HCT116 (cell line): ENCODE measurements around the gene EZH2. TPM values are rescaled to one million over a fixed set of nuclear protein-coding genes. Genes with fewer than 3 reads are reported as not detected.

Experiments
- ATAC-seq: fragments of 200-7000 bp; cut with Tn5 transposase; 2 replicates; pipeline ENCODE4 v1.9.1; 2020; ENCODE audit warnings: mild to moderate bottlenecking, moderate library complexity
- BruUV-seq: library from RNA; stranded (reverse); fragments of 400-500 nt; replicated peaks from 2 replicates; lab custom pipeline; 2021; lab: Mats Ljungman, UMichigan
- CTCF ChIA-PET: fragments of 300-600 bp; sonication (Branson Sonifier 250); formaldehyde crosslinking; loops from one replicate; lab custom pipeline; 2021; ENCODE audit warnings: antibody characterized with exemption; lab: Charles Lee
- POLR2A ChIA-PET: fragments of 300-600, 350-600 bp; sonication (Branson Sonifier 250); formaldehyde crosslinking; loops from one replicate; lab custom pipeline; 2021; ENCODE audit warnings: antibody characterized with exemption; lab: Charles Lee
- RAD21 ChIA-PET, 2 experiments: fragments of 300-600 bp; sonication (Branson Sonifier 250); formaldehyde crosslinking; loops; one replicate each; lab custom pipeline; 2023; ENCODE audit warnings: low total read pairs in 2 of 2; ENCODE audit not compliant: uncharacterized antibody in 2 of 2, unreplicated experiment in 2 of 2, low non-redundant PET in 1 of 2; lab: Charles Lee
- DNase-seq: peaks from one replicate; pipeline ENCODE4 v3.0.0-alpha.2; 2010; ENCODE audit warnings: low read depth, low spot score
- H2AFZ ChIP-seq: fragments of 200-600 bp; shearing (Covaris generic), sonication (generic); 2 replicates; pipeline ENCODE4 v1.6.1; 2017; ENCODE audit warnings: low read depth, mixed run types, mixed read lengths, antibody characterized with exemption, low read length; ENCODE audit not compliant: poor library complexity, severe bottlenecking
- H3K27ac ChIP-seq: 2 replicates; pipeline ENCODE4 v1.5.1; 2012; ENCODE audit warnings: low read depth, low read length
- H3K27me3 ChIP-seq: fragments of 200-600 bp; sonication (generic); 2 replicates; pipeline ENCODE4 v1.6.1; 2016; ENCODE audit warnings: mixed run types, low read length, mixed read lengths; ENCODE audit not compliant: insufficient read depth
- H3K36me3 ChIP-seq, 2 experiments: fragments of 200-500 bp in 1 of 2; fragments of 200-600 bp in 1 of 2; sonication (Bioruptor generic) in 1 of 2; sonication (generic) in 1 of 2; 2 replicates each; pipeline versions ENCODE4 v1.5.1 to v1.6.1; 2014 to 2016; ENCODE audit warnings: low read length in 2 of 2, inconsistent platforms in 1 of 2, mixed read lengths in 1 of 2, mixed run types in 1 of 2; ENCODE audit not compliant: insufficient read depth in 2 of 2, control insufficient read depth in 1 of 2
- H3K4me1 ChIP-seq, 2 experiments: fragments of 200-600 bp in 1 of 2; sonication (generic) in 1 of 2; 2 replicates each; pipeline versions ENCODE4 v1.5.1 to v1.6.1; 2012 to 2017; ENCODE audit warnings: low read length in 2 of 2, inconsistent platforms in 1 of 2, mild to moderate bottlenecking in 1 of 2, mixed read lengths in 1 of 2, mixed run types in 1 of 2, moderate library complexity in 1 of 2; ENCODE audit not compliant: insufficient read depth in 2 of 2, control insufficient read depth in 1 of 2
- H3K4me2 ChIP-seq: fragments of 200-600 bp; sonication (generic); 2 replicates; pipeline ENCODE4 v1.6.1; 2017; ENCODE audit warnings: mixed run types, low read length, mixed read lengths
- H3K4me3 ChIP-seq, 2 experiments: fragments of 200-600 bp in 1 of 2; sonication (generic) in 1 of 2; replicated peaks in 1 of 2; 2 replicates each; pipeline ENCODE4 v1.5.1; 2011 to 2016; ENCODE audit warnings: low read length in 2 of 2, control low read depth in 1 of 2, low read depth in 1 of 2, mild to moderate bottlenecking in 1 of 2, mixed read lengths in 1 of 2, mixed run types in 1 of 2
- H3K79me2 ChIP-seq: fragments of 200-600 bp; sonication (generic); 2 replicates; pipeline ENCODE4 v1.6.1; 2017; ENCODE audit warnings: mild to moderate bottlenecking, mixed run types, low read length, moderate library complexity, mixed read lengths; ENCODE audit not compliant: insufficient read depth
- H3K9ac ChIP-seq: fragments of 200-600 bp; sonication (generic); 2 replicates; pipeline ENCODE4 v1.6.1; 2016; ENCODE audit warnings: low read length, mixed read lengths
- H3K9me2 ChIP-seq: fragments of 200-600 bp; sonication (generic), shearing (Covaris generic); 2 replicates; pipeline ENCODE4 v1.6.1; 2017; ENCODE audit warnings: mixed run types, mild to moderate bottlenecking, moderate library complexity; ENCODE audit not compliant: insufficient read depth
- H3K9me3 ChIP-seq, 2 experiments: fragments of 200-500 bp in 1 of 2; fragments of 200-600 bp in 1 of 2; sonication (Bioruptor generic) in 1 of 2; sonication (generic) in 1 of 2; 2 replicates each; pipeline ENCODE4 v1.6.1; 2014 to 2017; ENCODE audit warnings: low read length in 2 of 2, mixed read lengths in 2 of 2, inconsistent platforms in 1 of 2, low read depth in 1 of 2, mild to moderate bottlenecking in 1 of 2, mixed run types in 1 of 2, moderate library complexity in 1 of 2; ENCODE audit not compliant: control insufficient read depth in 1 of 2, insufficient read depth in 1 of 2
- H4K20me1 ChIP-seq: fragments of 200-600 bp; sonication (generic), shearing (Covaris generic); 2 replicates; pipeline ENCODE4 v1.6.1; 2017; ENCODE audit warnings: mixed run types, mild to moderate bottlenecking, moderate library complexity; ENCODE audit not compliant: insufficient read depth
- CEBPB ChIP-seq: IDR thresholded peaks from 2 replicates; pipeline ENCODE4 v1.6.1; 2012; ENCODE audit warnings: low read depth
- CTCF ChIP-seq, 3 experiments: fragments of 200-600 bp in 1 of 3; sonication (generic) in 1 of 3; IDR thresholded peaks in 2 of 3; conservative IDR thresholded peaks in 1 of 3; 2 replicates each; pipeline ENCODE4 v1.5.1; 2012 to 2017; ENCODE audit warnings: low read depth in 2 of 3, low read length in 2 of 3, antibody characterized with exemption in 1 of 3, borderline replicate concordance in 1 of 3, control low read depth in 1 of 3, mild to moderate bottlenecking in 1 of 3, mixed read lengths in 1 of 3, mixed run types in 1 of 3, moderate library complexity in 1 of 3; ENCODE audit not compliant: insufficient read depth in 1 of 3
- EGR1 ChIP-seq: IDR thresholded peaks from 2 replicates; pipeline ENCODE4 v1.6.1; 2012; ENCODE audit warnings: low read depth
- EZH2 ChIP-seq: fragments of 200-600 bp; sonication (generic); IDR thresholded peaks from 2 replicates; pipeline ENCODE4 v1.6.1; 2017; ENCODE audit warnings: antibody characterized with exemption, mixed run types
- EZH2phosphoT487 ChIP-seq: fragments of 200-600 bp; IDR thresholded peaks from 2 replicates; pipeline ENCODE4 v1.6.1; 2018; ENCODE audit warnings: antibody characterized with exemption, borderline replicate concordance
- FOSL1 ChIP-seq: IDR thresholded peaks from 2 replicates; pipeline ENCODE4 v1.6.1; 2012; ENCODE audit warnings: low read depth
- JUND ChIP-seq: IDR thresholded peaks from 2 replicates; pipeline ENCODE4 v1.6.1; 2012
- MAX ChIP-seq: IDR thresholded peaks from 2 replicates; pipeline ENCODE4 v1.6.1; 2012
- POLR2A ChIP-seq: IDR thresholded peaks from 2 replicates; pipeline ENCODE4 v1.7.0; 2011; ENCODE audit warnings: borderline replicate concordance; ENCODE audit not compliant: insufficient read depth, insufficient read length; ENCODE audit errors: extremely low read depth
- POLR2AphosphoS5 ChIP-seq: IDR thresholded peaks from 2 replicates; pipeline ENCODE4 v1.6.1; 2011; ENCODE audit warnings: mild to moderate bottlenecking, low read depth, low read length, moderate library complexity
- RAD21 ChIP-seq: IDR thresholded peaks from 2 replicates; pipeline ENCODE4 v1.6.1; 2012; ENCODE audit warnings: low read depth, mild to moderate bottlenecking
- SIN3A ChIP-seq: IDR thresholded peaks from 2 replicates; pipeline ENCODE4 v1.6.1; 2012; ENCODE audit warnings: low read depth
- SP1 ChIP-seq: IDR thresholded peaks from 2 replicates; pipeline ENCODE4 v1.6.1; 2012; ENCODE audit warnings: low read depth
- SRF ChIP-seq: IDR thresholded peaks from 2 replicates; pipeline ENCODE4 v1.6.1; 2012; ENCODE audit warnings: low read depth
- YY1 ChIP-seq: IDR thresholded peaks from 2 replicates; pipeline ENCODE4 v1.6.1; 2011; ENCODE audit warnings: low read length, low read depth, moderate library complexity, mild to moderate bottlenecking; ENCODE audit not compliant: insufficient replicate concordance; ENCODE audit errors: extremely low read depth
- ZFX ChIP-seq: fragments of 450-650 bp; IDR thresholded peaks from 2 replicates; pipeline ENCODE4 v1.6.1; 2017
- ZNF274 ChIP-seq: fragments of 200-500 bp; sonication (Bioruptor generic); IDR thresholded peaks from 2 replicates; pipeline ENCODE4 v1.6.1; 2014; ENCODE audit warnings: mild to moderate bottlenecking, low read depth, low read length, inconsistent platforms
- intact Hi-C: fragments of 100-400 bp; cut with micrococcal nuclease; formaldehyde crosslinking; loops from 2 replicates; pipeline ENCODE4 v1.10.0; 2022
- total RNA-seq: library from RNA; stranded (reverse); gene quantifications from one replicate; pipeline ENCODE4 v1.2.1, GENCODE V29; 2021; ENCODE audit not compliant: unreplicated experiment
- TF ChIP-seq, protein P1 (sequence below): IDR thresholded peaks from 2 replicates; pipeline ENCODE4 v1.6.1; 2012

Gene EZH2
- total RNA-seq, 1 experiment from 2014 or later, result 55.2 TPM

DNA sequence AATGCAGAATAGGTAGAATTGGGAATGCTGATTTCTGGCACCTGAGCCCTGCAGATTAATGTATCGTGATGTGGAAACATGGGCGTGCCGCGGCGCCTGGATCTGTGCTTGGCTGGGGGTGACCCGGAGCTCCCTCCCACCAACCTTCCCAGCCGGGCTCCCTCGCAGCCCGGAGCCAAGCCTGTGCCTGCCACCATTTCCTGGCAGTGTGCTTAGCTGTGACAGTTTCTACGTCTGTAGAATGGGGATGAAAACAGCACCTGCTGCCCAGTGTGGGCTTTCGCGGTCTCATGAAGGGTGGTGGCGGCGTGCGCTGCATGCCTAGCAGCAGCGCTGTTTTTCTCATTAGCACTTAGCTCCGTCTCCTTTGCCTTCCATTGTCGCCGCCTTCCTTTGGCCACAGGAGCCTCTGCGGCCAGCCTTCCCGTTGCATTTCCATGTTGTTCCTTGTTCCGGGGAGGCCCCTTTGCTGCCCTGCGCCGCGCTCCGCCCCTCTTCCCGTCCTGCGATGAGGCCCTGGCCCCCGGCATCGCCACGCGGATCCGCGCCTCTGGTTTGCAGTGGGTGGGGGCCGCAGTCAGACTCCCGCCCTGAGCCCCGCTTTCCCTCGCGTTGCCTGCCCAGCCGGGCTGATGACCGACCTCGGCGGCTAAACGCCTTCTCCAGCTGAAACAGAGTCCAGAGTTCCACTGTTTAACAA lies 101.2 kb downstream of the EZH2 start:
- no peak overlapping the region for H3K27ac ChIP-seq
- no peak for TF ChIP-seq POLR2A
- no peak for TF ChIP-seq MAX
- no peak for TF ChIP-seq RAD21
- TF ChIP-seq EZH2, result no peak
- TF ChIP-seq JUND, result no peak
- POLR2A ChIA-PET, result no interaction called here
- H3K79me2 ChIP-seq, result peaks cover 5% of the 10 kb centered on the region; the same call in 1 of the 2 replicates
- DNase-seq (no peak), ATAC-seq (no peak)
- RAD21 ChIA-PET, result no interaction called here
- CTCF ChIA-PET, result no interaction called here
- intact Hi-C loops, result no loop called here
- H3K4me1 ChIP-seq, result no peaks in the 10 kb centered on the region
- no peaks in the 10 kb centered on the region for H3K9me2 ChIP-seq
- H3K9ac ChIP-seq, result no peak overlapping the region
- BruUV-seq, result no TSS peak
- H4K20me1 ChIP-seq, result 0 out of 2 replicates have a peak, but pooled peaks cover 3% of the 10 kb centered on the region
- no peaks in the 10 kb centered on the region for H3K9me3 ChIP-seq
- no peaks in the 10 kb centered on the region for H3K27me3 ChIP-seq
- H2AFZ ChIP-seq, result no peak overlapping the region
- no peak overlapping the region for H3K4me2 ChIP-seq
- H3K4me3 ChIP-seq, result no peak overlapping the region
- H3K36me3 ChIP-seq, result peaks cover 14 to 16% of the 10 kb centered on the region in 2 experiments; a peak in 3 of 4 replicates

DNA sequence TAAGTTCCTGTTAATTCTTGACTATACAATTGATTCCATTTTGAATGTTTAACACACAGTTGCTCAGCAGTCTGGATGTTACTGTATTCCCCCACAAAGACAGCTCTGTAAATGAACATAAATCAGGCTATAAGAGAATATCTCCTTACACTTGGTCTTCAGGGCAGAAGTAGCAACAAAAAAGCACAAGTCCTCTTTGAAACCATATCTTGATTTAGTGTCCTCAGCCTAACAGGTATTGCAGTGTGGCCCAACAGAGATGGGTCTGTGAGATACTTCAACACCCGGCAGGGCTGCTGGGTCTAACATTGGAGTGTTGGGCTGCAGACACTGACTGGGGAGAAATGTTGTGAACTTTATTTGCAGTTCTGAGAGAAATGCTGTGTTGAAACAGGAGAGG lies 109.6 kb downstream of the EZH2 start:
- H3K4me2 ChIP-seq, result no peak overlapping the region
- peaks cover 18% of the 10 kb centered on the region; the same call in 1 of the 2 replicates for H3K79me2 ChIP-seq
- no peaks in the 10 kb centered on the region for H3K9me3 ChIP-seq
- ATAC-seq (no peak), DNase-seq (no peak)
- POLR2A ChIA-PET, result no interaction called here
- no TSS peak for BruUV-seq
- no peak overlapping the region for H3K4me3 ChIP-seq
- peaks cover 0 to 3% of the 10 kb centered on the region in 2 experiments; a peak in 2 of 4 replicates for H3K36me3 ChIP-seq
- no peak overlapping the region for H3K9ac ChIP-seq
- no peaks in the 10 kb centered on the region for H3K27me3 ChIP-seq
- no peaks in the 10 kb centered on the region for H3K9me2 ChIP-seq
- peaks cover 8 to 30% of the 10 kb centered on the region in 2 experiments for H3K4me1 ChIP-seq
- H2AFZ ChIP-seq, result no peak overlapping the region
- CTCF ChIA-PET, result no interaction called here
- peaks cover 3% of the 10 kb centered on the region; the same call in 1 of the 2 replicates for H4K20me1 ChIP-seq
- RAD21 ChIA-PET, result no interaction called here
- intact Hi-C loops, result loop anchor here (10.0 kb wide), 1 partner anchor 200 kb away; no protein-coding TSS in a partner anchor
- TF ChIP-seq MAX (no peak), POLR2AphosphoS5 (no peak), EZH2phosphoT487 (no peak), CTCF (IDR thresholded peaks at IDR 0.05 in 2 of 3, conservative IDR thresholded peaks at IDR 0.05 in 1 of 3; ENCODE audit: borderline replicate concordance in 1 of 3, insufficient read depth in 1 of 3, low read depth in 2 of 3, low read length in 2 of 3) (no peak), YY1 (no peak), FOSL1 (no peak), SIN3A (no peak), JUND (no peak), ZFX (no peak), SRF (no peak), ZNF274 (no peak), CEBPB (no peak), EGR1 (no peak), SP1 (no peak)
- TF ChIP-seq, protein P1, sequence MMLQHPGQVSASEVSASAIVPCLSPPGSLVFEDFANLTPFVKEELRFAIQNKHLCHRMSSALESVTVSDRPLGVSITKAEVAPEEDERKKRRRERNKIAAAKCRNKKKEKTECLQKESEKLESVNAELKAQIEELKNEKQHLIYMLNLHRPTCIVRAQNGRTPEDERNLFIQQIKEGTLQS, result no peak
- H3K27ac ChIP-seq, result no peak overlapping the region
